KOPT-K1 (cell line): Measurements from ENCODE around the gene TRAK2.
"Not testable (repeated sequence)": the region's sequence is repeated elsewhere in the genome, so short reads cannot be mapped to it uniquely, and the experiment has no call there.

ENCODE experiments used
- H3K27ac ChIP-seq: fragments of 200-600 bp; sonication (generic); 2 replicates; pipeline ENCODE4 v1.5.1; 2016; ENCODE audit warnings: antibody characterized with exemption, mild to moderate bottlenecking, low read depth, low read length; ENCODE audit not compliant: poor library complexity, severe bottlenecking
- H3K36me3 ChIP-seq: fragments of 200-600 bp; sonication (generic); 2 replicates; pipeline ENCODE4 v1.5.1; 2017; ENCODE audit warnings: antibody characterized with exemption, mild to moderate bottlenecking, low read length, moderate library complexity; ENCODE audit not compliant: insufficient read depth
- H3K9me3 ChIP-seq: fragments of 200-600 bp; sonication (generic); 2 replicates; pipeline ENCODE4 v1.5.1; 2017; ENCODE audit warnings: antibody characterized with exemption, low read length, mild to moderate bottlenecking; ENCODE audit not compliant: insufficient read depth, poor library complexity, severe bottlenecking

Gene TRAK2

DNA sequence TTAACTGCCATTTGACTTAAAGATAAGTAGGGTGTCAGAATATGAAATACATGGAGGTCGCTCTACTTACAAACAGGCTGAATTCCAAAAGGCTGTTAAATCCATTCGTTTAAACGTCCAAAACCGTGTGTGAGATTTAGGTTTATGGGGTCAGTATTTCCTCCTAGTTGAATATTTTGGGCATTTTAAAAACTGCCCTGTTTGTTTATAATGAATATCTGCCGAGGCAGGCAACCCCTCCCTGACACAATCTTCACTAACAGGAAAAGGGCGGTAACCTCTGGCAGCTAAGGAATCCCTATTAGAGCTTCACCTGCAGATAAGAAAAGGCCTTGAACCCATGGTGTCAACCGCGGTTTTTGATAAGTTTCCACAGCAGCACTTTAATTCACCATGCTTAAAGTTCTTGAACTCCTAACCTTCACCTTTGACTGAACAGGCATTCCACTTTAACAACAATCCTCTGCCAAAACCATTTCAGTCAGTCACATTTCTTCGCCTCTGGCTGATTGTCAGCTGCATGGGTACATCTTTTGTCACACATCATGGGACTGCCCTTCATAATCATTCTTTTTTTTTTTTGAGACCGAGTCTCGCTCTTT is 17.8 kb downstream of the TRAK2 start:
- Histone ChIP-seq H3K27ac (peak overlapping the region; percentile 43), H3K9me3 (no peaks in the 10 kb centered on the region), H3K36me3 (no peaks in the 10 kb centered on the region)

DNA sequence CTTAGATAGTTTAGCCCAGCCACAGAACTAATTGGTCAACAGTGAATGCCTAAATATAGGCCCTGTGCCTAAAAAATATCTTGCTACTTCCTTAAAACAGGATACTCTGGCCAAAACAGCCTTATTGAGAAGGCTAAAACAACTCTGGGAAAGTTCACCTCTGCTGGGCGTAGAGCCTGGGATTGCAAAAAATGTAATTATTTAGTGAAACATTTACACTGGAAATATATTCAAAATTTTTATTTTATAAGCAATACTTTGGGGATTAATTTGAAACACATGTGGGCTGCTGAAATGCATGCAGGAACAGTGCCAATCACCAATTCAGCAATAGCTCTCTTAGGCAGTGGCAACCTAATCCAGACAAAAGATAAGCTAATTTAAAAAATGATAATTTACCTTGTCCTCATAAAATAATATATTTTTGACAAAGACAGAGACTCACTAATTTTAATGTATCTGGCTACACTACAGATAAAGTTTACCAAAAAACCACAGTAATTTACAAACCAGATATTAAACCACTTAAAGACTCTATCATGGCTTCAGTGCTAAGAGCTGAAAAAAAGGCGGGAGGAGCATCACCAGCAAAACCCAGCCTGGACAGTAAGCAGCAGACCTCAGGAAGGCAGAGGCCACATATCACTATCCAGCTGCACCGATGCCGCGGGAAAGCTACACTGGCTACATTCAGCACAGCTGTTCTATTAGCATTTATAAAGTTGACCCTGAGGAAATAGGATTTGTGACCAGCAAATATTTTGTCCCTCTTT is 18.5 kb downstream of the TRAK2 start:
- no peaks in the 10 kb centered on the region for H3K36me3 ChIP-seq
- no peaks in the 10 kb centered on the region for H3K9me3 ChIP-seq
- peak overlapping the region; percentile 43 for H3K27ac ChIP-seq

DNA sequence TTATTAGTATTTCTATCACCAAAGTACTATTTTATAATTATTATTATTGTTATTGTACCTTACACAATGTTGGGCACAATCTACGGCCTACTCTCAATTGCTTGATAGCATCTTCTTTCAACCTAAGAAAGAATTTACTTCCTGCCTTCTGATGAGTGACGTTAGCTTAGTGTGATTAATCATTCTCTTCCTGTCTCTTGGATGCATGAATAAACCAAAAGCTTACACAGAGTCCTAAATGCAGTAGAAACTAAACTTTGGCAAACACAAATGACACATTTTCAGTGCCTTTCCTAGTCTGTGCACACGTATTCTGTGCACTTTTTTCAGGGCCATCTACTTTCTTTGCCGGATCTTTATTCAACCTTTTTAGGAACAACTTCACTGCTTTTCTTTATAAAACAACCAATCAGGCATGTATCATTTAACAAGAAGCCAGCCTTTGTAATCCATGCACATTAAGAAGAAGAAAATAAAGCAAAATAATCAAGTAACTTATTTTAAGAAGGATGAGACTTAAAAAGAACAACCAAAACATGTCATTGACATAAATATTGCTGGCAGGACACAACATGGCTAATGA is 19.1 kb downstream of the TRAK2 start:
- H3K27ac ChIP-seq: peak overlapping the region; percentile 41
- H3K36me3 ChIP-seq: no peaks in the 10 kb centered on the region
- H3K9me3 ChIP-seq: no peaks in the 10 kb centered on the region

DNA sequence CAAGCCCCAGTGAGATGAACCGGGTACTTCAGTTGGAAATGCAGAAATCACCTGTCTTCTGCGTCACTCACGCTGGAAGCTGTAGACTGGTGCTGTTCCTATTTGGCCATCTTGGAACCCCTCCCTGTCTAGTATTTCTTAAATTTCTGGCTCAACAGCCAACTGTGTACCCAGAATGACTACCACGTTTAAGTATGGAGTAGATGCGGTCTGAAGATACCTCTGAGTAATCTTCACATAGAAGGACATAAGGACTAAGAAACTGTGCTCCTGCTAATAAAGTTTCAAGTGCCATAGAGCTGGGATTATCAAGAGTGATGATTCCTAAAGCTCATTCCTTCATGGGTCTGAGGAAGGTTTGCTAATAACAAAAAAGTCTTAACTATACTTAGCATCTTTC is 20.4 kb downstream of the TRAK2 start:
- no peaks in the 10 kb centered on the region for H3K9me3 ChIP-seq
- H3K27ac ChIP-seq: no peak overlapping the region
- no peaks in the 10 kb centered on the region for H3K36me3 ChIP-seq

DNA sequence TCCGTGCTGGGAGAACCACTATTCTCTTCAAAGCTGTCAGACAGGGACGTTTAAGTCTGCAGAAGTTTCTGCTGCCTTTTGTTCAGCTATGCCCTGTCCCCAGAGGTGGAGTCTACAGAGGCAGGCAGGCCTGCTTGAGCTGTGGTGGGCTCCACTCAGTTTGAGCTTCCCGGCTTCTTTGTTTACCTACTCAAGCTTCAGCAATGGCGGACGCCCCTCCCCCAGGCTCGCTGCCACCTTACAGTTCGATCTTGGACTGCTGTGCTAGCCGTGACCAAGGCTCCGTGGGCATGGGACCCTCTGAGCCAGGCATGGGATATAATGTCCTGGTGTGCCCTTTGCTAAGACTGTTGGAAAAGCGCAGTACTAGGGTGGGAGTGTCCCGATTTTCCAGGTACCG is 20.9 kb downstream of the TRAK2 start:
- not testable (repeated sequence) for H3K27ac ChIP-seq, H3K36me3 ChIP-seq, H3K9me3 ChIP-seq

DNA sequence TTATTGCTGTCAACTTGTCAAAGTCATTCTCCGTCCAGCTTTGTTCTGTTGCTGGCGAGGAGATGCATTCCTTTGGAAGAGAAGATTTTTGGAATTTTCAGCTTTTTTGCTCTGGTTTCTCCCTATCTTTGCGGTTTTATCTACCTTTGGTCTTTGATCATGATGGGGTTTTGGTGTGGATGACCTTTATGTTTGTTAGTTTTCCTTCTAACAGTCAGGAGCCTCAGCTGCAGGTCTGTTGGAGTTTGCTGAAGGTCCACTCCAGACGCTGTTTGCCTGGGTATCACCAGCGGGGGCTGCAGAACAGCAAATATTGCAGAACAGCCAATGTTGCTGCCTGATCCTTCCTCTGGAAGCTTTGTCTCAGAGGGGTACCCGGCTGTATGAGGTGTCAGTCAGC is 21.4 kb downstream of the TRAK2 start:
- H3K9me3 ChIP-seq, H3K27ac ChIP-seq, H3K36me3 ChIP-seq: not testable (repeated sequence)

DNA sequence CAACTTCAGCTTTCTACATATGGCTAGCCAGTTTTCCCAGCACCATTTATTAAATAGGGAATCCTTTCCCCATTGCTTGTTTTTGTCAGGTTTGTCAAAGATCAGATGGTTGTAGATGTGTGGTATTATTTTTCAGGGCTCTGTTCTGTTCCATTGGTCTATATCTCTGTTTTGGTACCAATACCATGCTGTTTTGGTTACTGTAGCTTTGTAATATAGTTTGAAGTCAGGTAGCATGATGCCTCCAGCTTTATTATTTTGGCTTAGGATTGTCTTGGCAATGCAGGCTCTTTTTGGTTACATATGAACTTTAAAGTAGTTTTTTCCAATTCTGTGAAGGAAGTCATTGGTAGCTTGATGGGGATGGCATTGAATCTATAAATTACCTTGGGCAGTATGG is 22.9 kb downstream of the TRAK2 start:
- not testable (repeated sequence) for H3K27ac ChIP-seq, H3K36me3 ChIP-seq, H3K9me3 ChIP-seq

DNA sequence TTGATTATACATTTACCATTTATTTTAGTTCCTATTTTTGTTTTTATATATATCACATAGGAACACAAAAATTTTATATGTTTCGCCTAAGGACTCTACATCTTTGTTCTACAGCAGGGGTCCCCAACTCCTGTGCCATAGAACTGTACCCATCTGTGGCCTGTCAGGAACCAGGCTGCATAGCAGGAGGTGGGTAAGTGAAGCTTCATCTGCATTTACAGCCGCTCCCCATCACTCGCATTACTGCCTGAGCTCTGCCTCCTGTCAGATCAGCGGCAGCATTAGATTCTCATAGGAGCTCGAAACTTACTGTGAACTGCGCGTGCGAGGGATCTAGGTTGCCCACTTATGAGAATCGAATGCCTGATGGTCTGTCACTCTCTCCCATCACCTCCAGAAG is 25.3 kb downstream of the TRAK2 start:
- Histone ChIP-seq H3K9me3 (no peaks in the 10 kb centered on the region), H3K36me3 (no peaks in the 10 kb centered on the region), H3K27ac (no peak overlapping the region)

DNA sequence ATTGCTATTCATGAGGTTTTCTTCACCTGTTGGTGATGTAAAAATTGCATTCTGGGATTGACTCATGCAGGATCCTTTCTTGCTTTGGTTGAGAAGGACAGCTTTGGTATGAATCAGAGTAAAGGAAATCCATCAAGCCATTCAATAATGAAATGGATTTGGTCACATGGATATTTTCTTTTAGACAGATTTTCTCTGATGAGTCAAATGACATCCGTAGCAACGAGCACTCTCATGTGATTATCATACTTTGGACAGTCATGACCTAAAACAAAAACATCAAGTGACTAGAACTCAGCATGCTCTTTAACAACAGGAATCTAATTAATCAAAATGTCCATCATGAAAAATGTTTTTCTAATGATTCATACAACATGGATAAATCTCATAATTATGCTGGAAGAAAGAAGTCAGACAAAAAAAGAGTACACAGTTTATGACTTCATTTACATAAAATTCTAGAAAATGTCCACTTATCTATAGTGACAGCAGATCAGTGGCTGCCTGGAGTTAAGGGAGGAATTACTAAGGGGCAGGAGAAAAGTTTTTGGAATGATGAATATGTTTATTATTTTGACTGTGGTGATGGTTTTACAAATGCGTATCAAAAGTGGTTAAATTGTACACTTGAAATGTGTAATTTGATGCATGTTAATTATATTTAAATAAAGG is 30.7 kb downstream of the TRAK2 start:
- Histone ChIP-seq H3K36me3 (no peaks in the 10 kb centered on the region), H3K27ac (no peak overlapping the region), H3K9me3 (no peaks in the 10 kb centered on the region)

DNA sequence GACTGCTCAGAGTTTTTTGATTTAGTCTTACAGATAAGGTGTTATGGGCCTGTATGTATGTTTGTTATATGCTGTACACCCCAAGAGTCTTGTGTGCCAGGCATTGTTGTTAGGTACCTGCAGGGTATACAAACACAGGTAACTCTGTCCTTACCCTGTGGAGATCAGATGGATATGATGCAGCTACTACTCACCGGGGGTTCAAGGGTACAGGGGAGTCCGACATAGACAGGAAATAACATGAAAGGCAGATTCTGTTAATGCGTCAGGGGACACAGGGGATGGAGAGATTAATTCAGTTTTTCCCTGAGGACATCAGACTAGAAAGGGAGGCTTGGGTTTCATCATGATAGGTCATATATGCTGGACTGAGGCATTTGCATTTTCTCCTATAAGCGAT is 31.3 kb downstream of the TRAK2 start:
- Histone ChIP-seq H3K27ac (no peak overlapping the region), H3K36me3 (no peaks in the 10 kb centered on the region), H3K9me3 (no peaks in the 10 kb centered on the region)

DNA sequence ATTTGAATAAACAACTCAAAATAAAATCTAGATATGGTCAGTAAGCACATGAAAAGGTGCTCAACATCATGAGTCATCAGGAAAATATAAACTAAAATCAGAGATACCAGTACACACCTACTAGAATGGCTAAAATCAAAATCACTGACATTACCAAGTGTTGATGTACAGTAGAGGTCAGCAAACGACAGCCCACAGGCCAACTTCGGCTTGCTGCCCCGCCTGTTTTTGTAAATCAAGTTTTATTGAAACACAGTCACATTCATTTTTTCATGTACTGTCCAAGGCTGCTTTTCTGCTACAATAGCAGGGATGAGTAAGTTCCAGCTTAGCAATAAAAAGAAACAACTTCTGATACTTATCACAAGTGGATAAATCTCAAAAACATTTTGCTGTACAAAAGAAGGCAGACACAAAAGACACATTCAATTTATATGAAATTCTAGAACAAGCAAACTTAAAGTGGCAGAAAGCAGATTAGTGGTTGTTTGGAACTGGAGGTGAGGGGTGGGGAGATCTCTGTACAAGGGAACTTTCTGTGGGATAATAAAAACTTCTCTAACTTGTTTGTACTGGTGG is 32.1 kb downstream of the TRAK2 start:
- no peak overlapping the region for H3K27ac ChIP-seq
- H3K9me3 ChIP-seq: no peaks in the 10 kb centered on the region
- no peaks in the 10 kb centered on the region for H3K36me3 ChIP-seq

DNA sequence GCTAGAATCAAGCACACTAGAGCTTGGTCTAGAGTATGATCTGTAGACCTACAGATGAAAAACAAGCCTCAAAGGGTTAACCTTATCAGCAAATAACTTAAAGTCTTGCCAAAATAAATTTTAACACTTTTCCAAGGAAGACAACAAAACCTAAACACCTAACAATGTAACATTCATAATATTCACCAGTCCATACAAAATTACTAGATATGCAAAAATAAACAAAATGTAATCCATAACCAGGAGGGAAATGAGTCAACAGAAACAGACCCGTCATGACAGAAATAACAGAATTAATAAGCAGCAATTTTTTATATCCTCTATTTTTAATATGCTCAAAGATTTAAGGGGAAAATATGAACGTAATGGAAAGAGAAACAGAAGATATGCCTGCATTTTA is 36.1 kb downstream of the TRAK2 start:
- Histone ChIP-seq H3K36me3 (no peaks in the 10 kb centered on the region), H3K9me3 (no peaks in the 10 kb centered on the region), H3K27ac (peak overlapping the region; percentile 3)

DNA sequence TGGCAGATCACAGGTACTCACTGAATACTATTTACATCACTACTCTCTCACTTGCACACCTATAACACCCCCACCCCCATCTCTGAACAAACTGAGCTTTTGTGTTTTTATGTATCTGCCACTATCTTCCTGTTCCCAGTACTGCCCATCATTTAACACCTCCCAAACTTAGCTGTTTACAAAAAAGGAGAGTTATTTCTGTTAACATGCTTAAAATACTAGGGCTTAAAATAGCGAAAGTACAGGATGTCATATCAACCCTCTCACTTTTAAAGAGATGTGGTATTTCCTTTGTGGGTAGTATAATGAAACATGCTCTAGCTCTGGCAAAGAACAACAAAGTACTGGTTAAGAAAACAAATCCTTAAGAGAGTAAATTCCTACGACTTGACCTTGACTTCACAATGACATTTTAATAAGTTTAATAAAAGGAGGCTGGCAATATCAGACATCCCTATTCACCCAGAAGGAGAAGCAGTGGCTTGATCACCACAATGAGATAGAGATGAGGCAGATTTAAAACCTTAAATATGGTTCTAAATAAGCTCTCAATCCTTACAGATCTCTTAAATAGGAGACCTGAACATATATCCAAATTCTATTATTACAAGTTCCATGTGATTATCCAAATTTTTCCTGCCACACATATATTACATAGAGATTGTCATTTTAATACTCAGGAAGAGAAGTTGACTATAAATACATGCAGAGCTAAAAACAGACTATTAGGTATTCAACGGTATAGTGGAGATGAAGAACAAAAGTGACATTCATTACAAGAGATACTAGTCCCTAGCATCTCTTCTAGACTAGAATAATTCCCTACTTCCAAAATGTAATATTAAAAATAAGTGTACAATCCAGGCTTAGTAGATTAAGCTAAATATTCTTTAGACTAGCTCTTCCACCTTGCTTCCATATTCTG is 36.9 kb downstream of the TRAK2 start:
- H3K36me3 ChIP-seq: no peaks in the 10 kb centered on the region
- H3K27ac ChIP-seq: peak overlapping the region; percentile 26
- no peaks in the 10 kb centered on the region for H3K9me3 ChIP-seq

DNA sequence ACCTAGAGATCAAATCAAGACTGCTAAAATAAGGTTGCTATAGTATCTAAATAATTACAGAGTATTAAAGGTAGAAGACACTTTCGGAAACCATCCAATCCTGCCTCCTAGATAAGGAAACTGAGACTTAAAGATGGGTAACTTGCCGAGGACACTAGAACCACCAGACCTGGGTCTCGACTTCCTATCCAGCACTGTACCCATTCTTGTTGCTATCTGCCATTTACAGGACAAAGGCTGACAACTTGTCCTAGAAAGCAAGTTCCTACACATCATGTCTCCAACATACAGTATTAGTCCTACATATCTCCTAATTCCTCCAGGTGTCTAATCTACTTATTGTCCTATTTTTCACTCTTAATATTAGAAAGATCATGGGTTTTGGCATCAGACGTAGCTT is 37.7 kb downstream of the TRAK2 start:
- Histone ChIP-seq H3K9me3 (no peaks in the 10 kb centered on the region), H3K27ac (peak overlapping the region; percentile 26), H3K36me3 (no peaks in the 10 kb centered on the region)
